ENCODE measurements around the gene GNL1. TPM values are rescaled to one million over a fixed set of nuclear protein-coding genes. Genes with fewer than 3 reads are reported as not detected.

Gene GNL1
- total and polyA plus RNA-seq, 9 of the 15 experiments (the other 6 are each of a cell fraction or from before 2014, with no cell fraction given): 0.73 to 112 (median 58.0) TPM

- peak in 1 of 2 experiments; percentile 43; a peak in 3 of 4 replicates for TF ChIP-seq NRF1 (conservative IDR thresholded peaks at IDR 0.05 in 1 of 2, IDR thresholded peaks at IDR 0.05 in 1 of 2)
- peak; percentile 80; the same call in 1 of the 2 replicates for TF ChIP-seq GATAD2B (IDR thresholded peaks at IDR 0.05; ENCODE audit: borderline replicate concordance)
- TF ChIP-seq TCFL5 (CRISPR knock-in tag; conservative IDR thresholded peaks at IDR 0.05): no peak
- TF ChIP-seq RREB1 (CRISPR knock-in tag; IDR thresholded peaks at IDR 0.05): 0 out of 2 replicates have a peak, but pooled peaks have one; percentile 29
- peak; percentile 80; the same call in 1 of the 2 replicates for TF ChIP-seq GTF2E2 (tag; IDR thresholded peaks at IDR 0.05)
- TF ChIP-seq RCOR1 (IDR thresholded peaks at IDR 0.05; ENCODE audit: borderline replicate concordance in 1 of 2, low read depth in 2 of 2, low read length in 2 of 2): peak in 1 of 2 experiments; percentile 44; a peak in 2 of 4 replicates
- TF ChIP-seq ZBTB12 (CRISPR knock-in tag; IDR thresholded peaks at IDR 0.05): no peak
- no peak for TF ChIP-seq IFI16 (CRISPR knock-in tag; IDR thresholded peaks at IDR 0.05)
- peak; percentile 87 for TF ChIP-seq ATF3 (IDR thresholded peaks at IDR 0.05)
- peak; percentile 73; the same call in 1 of the 2 replicates for TF ChIP-seq ATF3 (CRISPR knock-in tag; conservative IDR thresholded peaks at IDR 0.05)
- peak; percentile 59 for TF ChIP-seq NR2C1 (IDR thresholded peaks at IDR 0.05)
- peak; percentile 59 for TF ChIP-seq NR2C1 (tag; IDR thresholded peaks at IDR 0.05)
- peak; percentile 61 for TF ChIP-seq E2F8 (IDR thresholded peaks at IDR 0.05; ENCODE audit: low read depth, partially characterized antibody)
- 0 out of 2 replicates have a peak, but pooled peaks have one; percentile 9 for TF ChIP-seq SMC3 (conservative IDR thresholded peaks at IDR 0.05; ENCODE audit: insufficient read depth, low read depth, low read length)
- no peak for TF ChIP-seq ZNF239 (CRISPR knock-in tag; IDR thresholded peaks at IDR 0.05)
- TF ChIP-seq EP300 (IDR thresholded peaks at IDR 0.05; ENCODE audit: low read length): peak; percentile 78; the same call in 1 of the 2 replicates
Observed at GRCh38 chr6:30515944-30516753, 40.1 kb downstream of the GNL1 start (continued).

Measured in K562 (cell line).